Tibial nerve (tissue), 4 donors: ENCODE data around the gene KCNQ1. TPM values are rescaled to one million over a fixed set of nuclear protein-coding genes. Genes with fewer than 3 reads are reported as not detected.
A peak's percentile ranks its signal among the peaks of the same experiment; 100 is the strongest.

Experiments used
- DNase-seq, 2 donors: peaks; one replicate each; pipeline ENCODE4 v3.0.0-alpha.2; 2019; ENCODE audit warnings: low spot score in 2 of 2
- H3K27ac ChIP-seq, 4 donors: fragments of 200-600 bp; sonication (generic) in 3 of 4; one replicate each; pipeline ENCODE4 v1.5.1; 2017 to 2019; ENCODE audit warnings: mild to moderate bottlenecking in 1 of 4
- H3K27me3 ChIP-seq, 2 donors: fragments of 200-600 bp; sonication (generic) in 1 of 2; one replicate each; pipeline versions ENCODE4 v1.5.1 to v1.6.0; 2017 to 2019
- H3K36me3 ChIP-seq, 3 donors: fragments of 200-600 bp; sonication (generic); one replicate each; pipeline ENCODE4 v1.5.1; 2018 to 2019
- H3K4me1 ChIP-seq, 4 donors: fragments of 200-600 bp; sonication (generic) in 3 of 4; one replicate each; pipeline ENCODE4 v1.5.1; 2017 to 2019
- H3K4me3 ChIP-seq, 4 donors: fragments of 200-600 bp; sonication (generic) in 3 of 4; one replicate each; pipeline ENCODE4 v1.5.1; 2017 to 2019; ENCODE audit warnings: mild to moderate bottlenecking in 1 of 4, moderate library complexity in 1 of 4
- H3K9me3 ChIP-seq, 4 donors: fragments of 200-600 bp; sonication (generic) in 3 of 4; one replicate each; pipeline ENCODE4 v1.5.1; 2017 to 2019
- EP300 ChIP-seq, 2 donors: sonication (generic); formaldehyde crosslinking; IDR thresholded peaks; one replicate each; pipeline ENCODE4 v1.6.1; 2017; ENCODE audit warnings: antibody characterized with exemption in 2 of 2, mild to moderate bottlenecking in 1 of 2
- POLR2A ChIP-seq, 2 donors: fragments of 450-650 bp; IDR thresholded peaks; one replicate each; pipeline ENCODE4 v1.6.1; 2017; ENCODE audit warnings: antibody characterized with exemption in 2 of 2, mild to moderate bottlenecking in 2 of 2, moderate library complexity in 2 of 2
- WGBS, 2 donors: methylation state at CpG; one replicate each; pipeline ENCODE4 v1.1.5; 2018; 5-methylcytosine and 5-hydroxymethylcytosine counted together
- total RNA-seq, 4 donors: library from RNA; depleted of rRNA; stranded (reverse); fragments of >200 nt; gene quantifications; one replicate each; pipeline ENCODE4 v1.1.0, GENCODE V29; 2016
- TF ChIP-seq, protein P1 (sequence below), 5 experiments: fragments of 200-600 bp in 3 of 5; fragments of 450-650 bp in 2 of 5; sonication (generic) in 3 of 5; IDR thresholded peaks; one replicate each; pipeline ENCODE4 v1.5.1; 2016 to 2019; ENCODE audit warnings: antibody characterized with exemption in 5 of 5, mild to moderate bottlenecking in 3 of 5, moderate library complexity in 2 of 5

KCNQ1 gene
- total RNA-seq, 4 donors from 2014 or later: 3.5 to 11.4 (median 7.5) TPM

DNA sequence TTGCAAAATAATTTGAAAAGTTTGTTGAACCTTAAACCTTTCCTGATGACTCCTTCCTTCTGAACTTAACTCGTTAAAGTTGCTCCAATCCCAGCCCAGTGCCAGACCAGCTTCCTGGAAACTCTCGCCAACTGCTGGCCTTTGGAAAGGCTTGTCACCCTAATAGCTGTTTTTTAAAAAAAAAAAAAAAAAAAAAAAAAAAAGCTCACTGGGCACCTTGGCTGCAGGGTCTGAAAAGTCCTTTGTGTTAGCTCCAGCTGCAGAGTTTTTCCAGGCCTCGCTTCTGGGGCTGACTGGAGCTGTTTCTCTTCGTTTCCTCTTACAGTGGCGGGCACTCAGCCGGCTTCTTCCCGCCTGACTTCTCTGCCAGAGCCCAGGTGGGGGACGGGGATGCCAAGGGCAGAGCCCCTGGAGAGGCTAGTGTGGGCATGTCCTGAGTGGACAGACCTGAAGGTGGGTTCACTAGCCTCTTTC is 229.9 kb downstream of the KCNQ1 start:
- Histone ChIP-seq H3K27me3 (no peaks in the 10 kb centered on the region), H3K4me1 (peaks cover 0 to 42% (median 9%) of the 10 kb centered on the region in 4 donors), H3K9me3 (no peaks in the 10 kb centered on the region), H3K4me3 (no peak overlapping the region), H3K36me3 (peaks cover 0 to 4% (median 0%) of the 10 kb centered on the region in 3 donors), H3K27ac (peak overlapping the region in 2 of 4 donors; percentile 74 to 82)
- DNase-seq: no peak
- WGBS, 2 donors: 28 to 39% methylated on average over 8 of the region's 8 CpGs
- TF ChIP-seq, protein P1, sequence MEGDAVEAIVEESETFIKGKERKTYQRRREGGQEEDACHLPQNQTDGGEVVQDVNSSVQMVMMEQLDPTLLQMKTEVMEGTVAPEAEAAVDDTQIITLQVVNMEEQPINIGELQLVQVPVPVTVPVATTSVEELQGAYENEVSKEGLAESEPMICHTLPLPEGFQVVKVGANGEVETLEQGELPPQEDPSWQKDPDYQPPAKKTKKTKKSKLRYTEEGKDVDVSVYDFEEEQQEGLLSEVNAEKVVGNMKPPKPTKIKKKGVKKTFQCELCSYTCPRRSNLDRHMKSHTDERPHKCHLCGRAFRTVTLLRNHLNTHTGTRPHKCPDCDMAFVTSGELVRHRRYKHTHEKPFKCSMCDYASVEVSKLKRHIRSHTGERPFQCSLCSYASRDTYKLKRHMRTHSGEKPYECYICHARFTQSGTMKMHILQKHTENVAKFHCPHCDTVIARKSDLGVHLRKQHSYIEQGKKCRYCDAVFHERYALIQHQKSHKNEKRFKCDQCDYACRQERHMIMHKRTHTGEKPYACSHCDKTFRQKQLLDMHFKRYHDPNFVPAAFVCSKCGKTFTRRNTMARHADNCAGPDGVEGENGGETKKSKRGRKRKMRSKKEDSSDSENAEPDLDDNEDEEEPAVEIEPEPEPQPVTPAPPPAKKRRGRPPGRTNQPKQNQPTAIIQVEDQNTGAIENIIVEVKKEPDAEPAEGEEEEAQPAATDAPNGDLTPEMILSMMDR (IDR thresholded peaks at IDR 0.05): no peak
- TF ChIP-seq POLR2A (IDR thresholded peaks at IDR 0.05) (no peak), EP300 (IDR thresholded peaks at IDR 0.05) (no peak)

DNA sequence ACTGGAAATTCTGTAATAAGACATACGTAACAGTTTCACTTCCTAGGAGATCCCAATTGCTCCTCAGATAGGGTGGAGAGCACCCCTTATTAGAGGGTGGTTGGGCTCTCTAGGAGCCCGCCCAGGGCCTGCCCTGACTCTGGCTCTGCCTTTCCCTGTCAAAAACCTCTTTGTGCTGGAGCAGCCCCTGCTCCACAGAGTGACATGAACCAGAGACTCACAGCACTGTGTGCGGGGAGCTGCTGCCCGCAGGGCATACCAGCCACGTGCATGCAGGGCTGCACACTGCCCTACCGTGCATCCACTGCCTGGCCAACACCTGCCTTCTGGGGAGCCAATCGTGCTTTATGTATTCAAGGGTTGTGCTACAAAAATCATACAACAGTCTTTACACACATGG is 230.7 kb downstream of the KCNQ1 start:
- TF ChIP-seq EP300 (IDR thresholded peaks at IDR 0.05): no peak
- TF ChIP-seq POLR2A (IDR thresholded peaks at IDR 0.05): no peak
- no peaks in the 10 kb centered on the region for H3K27me3 ChIP-seq
- DNase-seq: no peak
- no peak overlapping the region for H3K4me3 ChIP-seq
- peaks cover 0 to 42% (median 9%) of the 10 kb centered on the region in 4 donors for H3K4me1 ChIP-seq
- WGBS, 2 donors: 34 to 45% methylated on average over 7 of the region's 7 CpGs
- no peaks in the 10 kb centered on the region for H3K36me3 ChIP-seq
- H3K9me3 ChIP-seq: no peaks in the 10 kb centered on the region
- peak overlapping the region in 2 of 4 donors; percentile 4 to 82 for H3K27ac ChIP-seq

DNA sequence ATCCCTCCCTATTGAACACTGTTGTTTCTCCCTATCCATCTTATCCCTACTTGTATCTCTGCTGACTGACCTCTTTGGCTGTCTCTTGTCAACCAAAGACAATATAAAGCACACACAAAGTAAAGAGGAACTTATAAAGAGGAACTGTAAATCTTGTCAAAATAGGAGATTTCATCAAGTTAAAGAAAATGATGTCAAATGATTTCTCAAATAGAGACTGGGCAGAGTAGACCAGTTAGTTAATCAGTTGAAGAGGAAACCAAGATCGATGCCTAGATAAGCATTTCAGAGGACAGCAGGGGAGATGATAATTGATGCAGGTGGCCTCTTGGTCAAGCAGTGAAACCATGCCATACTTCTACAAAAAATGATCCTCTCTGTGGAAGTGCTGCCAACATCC is 232.3 kb downstream of the KCNQ1 start:
- TF ChIP-seq, protein P1 (IDR thresholded peaks at IDR 0.05): no peak
- TF ChIP-seq POLR2A (IDR thresholded peaks at IDR 0.05) (no peak), EP300 (IDR thresholded peaks at IDR 0.05) (no peak)
- no peaks in the 10 kb centered on the region for H3K9me3 ChIP-seq
- 78 to 81% methylated on average over 1 of the region's 1 CpG for WGBS, 2 donors

DNA sequence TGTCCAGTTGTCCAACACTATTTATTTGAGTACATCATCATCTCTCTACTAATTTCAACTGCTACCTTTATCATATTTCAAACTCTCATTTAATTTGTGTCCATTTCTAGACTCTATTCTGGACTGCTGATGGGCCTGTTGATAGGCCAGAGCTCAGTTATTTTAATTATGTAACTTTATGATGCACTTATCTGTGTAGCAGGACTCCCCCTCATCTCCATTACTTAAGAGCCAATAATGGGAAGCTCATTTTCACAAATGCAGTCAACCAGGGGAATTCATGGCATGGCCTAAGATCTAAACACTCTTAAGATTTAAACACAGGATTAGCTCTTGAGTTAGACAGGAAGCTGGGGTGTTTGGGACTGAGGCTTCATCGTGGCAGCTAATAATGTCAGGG is 233.6 kb downstream of the KCNQ1 start:
- Histone ChIP-seq H3K27me3 (no peaks in the 10 kb centered on the region), H3K36me3 (no peaks in the 10 kb centered on the region), H3K27ac (no peak overlapping the region), H3K4me3 (no peak overlapping the region), H3K9me3 (no peaks in the 10 kb centered on the region), H3K4me1 (peaks cover 0 to 36% (median 9%) of the 10 kb centered on the region in 4 donors)
- 44 to 45% methylated on average over 1 of the region's 1 CpG for WGBS, 2 donors
- TF ChIP-seq, protein P1 (IDR thresholded peaks at IDR 0.05): no peak
- TF ChIP-seq EP300 (IDR thresholded peaks at IDR 0.05) (no peak), POLR2A (IDR thresholded peaks at IDR 0.05) (no peak)
- DNase-seq: no peak

More for the DNA sequence above, 232.3 kb downstream of the KCNQ1 start:
- Histone ChIP-seq H3K4me3 (no peak overlapping the region), H3K36me3 (no peaks in the 10 kb centered on the region), H3K27me3 (no peaks in the 10 kb centered on the region), H3K27ac (no peak overlapping the region), H3K4me1 (peaks cover 0 to 42% (median 9%) of the 10 kb centered on the region in 4 donors)
- no peak for DNase-seq

DNA sequence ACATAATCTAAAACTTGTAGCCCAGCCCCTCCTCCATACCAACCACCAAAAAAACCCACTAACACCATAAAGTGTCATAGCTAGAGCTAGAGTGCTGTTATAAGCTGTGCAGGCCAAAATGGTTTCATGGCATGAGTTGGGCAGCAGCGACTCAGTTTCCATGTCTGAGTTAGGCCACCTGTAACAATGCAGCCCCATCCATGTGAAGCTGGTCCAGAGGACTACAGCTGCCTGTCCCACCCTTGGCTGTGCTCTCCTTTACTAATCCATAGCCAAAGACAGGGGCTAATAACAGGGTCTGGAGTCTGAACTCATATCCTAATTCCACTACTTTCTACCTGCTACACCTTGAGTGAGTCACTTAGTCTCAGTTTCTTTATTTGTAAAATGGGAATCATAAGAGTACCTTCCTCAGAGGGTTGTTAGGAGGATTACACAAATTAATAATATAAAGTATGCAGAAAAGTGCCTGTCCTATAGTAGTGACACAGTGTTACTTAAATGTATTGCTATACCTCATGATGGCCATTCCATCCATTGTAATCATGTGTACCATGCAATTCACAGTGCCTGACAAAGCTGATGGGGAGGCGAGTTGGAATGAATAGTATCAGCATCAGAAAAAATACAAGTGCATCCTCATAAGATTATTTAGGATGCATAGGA is 234.3 kb downstream of the KCNQ1 start:
- no peaks in the 10 kb centered on the region for H3K36me3 ChIP-seq
- H3K4me3 ChIP-seq: no peak overlapping the region
- H3K9me3 ChIP-seq: no peaks in the 10 kb centered on the region
- TF ChIP-seq, protein P1 (IDR thresholded peaks at IDR 0.05): no peak
- TF ChIP-seq EP300 (IDR thresholded peaks at IDR 0.05): no peak
- TF ChIP-seq POLR2A (IDR thresholded peaks at IDR 0.05): no peak
- H3K27me3 ChIP-seq: no peaks in the 10 kb centered on the region
- H3K27ac ChIP-seq: no peak overlapping the region
- no peak for DNase-seq
- 93 to 97% methylated on average over 2 of the region's 2 CpGs for WGBS, 2 donors
- peaks cover 0 to 30% (median 6%) of the 10 kb centered on the region in 4 donors for H3K4me1 ChIP-seq
